Stimulated activated CD4-positive, alpha-beta T cell treated with anti-CD3 and anti-CD28 coated beads, Interleukin-12 subunit alpha, Interleukin-12 subunit beta, amount 100 ng/mL, for 24 hours (primary cell): ENCODE measurements around the gene RFX2.
"Not testable (repeated sequence)": the region's sequence is repeated elsewhere in the genome, so short reads cannot be mapped to it uniquely, and the experiment has no call there.

Experiments used
- DNase-seq, 2 experiments: peaks; one replicate each; pipeline ENCODE4 v3.0.0-alpha.2; 2020; ENCODE audit warnings: low read depth in 2 of 2

The RFX2 gene

DNA sequence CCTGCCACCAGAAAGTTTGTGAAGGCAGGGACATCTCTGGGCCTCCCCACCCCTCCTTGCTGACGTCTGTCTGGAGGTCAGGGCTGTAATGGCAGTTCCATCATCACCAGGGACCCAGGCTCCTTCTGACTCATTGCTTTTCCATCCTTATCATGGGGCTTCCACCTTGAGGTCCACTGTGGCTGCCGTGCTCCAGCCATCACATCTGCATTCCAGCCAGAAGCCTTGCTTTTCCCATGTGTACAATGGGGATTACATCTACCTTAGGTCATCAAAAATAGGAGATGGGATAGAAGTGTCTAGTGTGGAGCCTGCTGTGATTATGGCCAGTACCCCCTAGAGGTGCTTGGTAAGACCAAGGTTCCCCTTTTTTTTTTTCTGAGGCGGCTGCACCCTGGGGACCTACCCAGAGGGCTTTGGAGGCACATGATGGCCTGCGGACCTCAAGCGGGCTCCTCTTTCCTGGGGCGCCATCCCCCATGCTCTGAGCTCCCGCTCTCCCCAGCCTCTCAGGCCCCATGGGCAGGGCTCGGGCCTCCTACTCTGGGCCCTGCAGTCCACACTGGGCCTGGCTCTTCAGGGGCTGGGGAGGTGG is 119.0 kb downstream of the RFX2 start:
- no peak for DNase-seq

DNA sequence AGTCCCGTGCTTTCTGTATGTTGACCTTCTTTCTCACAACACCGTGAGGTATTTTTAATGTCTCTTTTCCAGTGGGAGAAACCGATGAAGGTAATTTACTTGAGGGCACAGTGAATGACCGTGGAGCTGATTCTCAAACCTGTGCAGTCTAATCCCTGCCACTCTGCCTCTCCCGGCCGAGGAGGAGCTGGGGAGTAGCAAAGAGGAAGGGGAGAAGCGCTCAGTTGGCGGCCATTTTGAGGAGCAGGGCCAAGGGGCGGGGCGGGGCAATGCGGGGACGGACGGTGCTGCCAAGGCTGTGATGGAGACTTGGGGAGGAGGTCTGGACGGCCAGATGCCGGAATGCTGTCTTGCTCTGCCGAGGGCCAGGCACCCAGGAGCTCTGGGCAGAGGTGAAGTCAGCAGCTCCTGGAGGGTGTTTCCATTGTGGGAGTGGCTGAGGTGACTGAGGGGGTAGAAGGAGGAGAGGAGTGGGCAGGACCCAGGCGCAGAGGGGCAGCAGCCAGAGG is 120.0 kb downstream of the RFX2 start:
- DNase-seq: no peak

DNA sequence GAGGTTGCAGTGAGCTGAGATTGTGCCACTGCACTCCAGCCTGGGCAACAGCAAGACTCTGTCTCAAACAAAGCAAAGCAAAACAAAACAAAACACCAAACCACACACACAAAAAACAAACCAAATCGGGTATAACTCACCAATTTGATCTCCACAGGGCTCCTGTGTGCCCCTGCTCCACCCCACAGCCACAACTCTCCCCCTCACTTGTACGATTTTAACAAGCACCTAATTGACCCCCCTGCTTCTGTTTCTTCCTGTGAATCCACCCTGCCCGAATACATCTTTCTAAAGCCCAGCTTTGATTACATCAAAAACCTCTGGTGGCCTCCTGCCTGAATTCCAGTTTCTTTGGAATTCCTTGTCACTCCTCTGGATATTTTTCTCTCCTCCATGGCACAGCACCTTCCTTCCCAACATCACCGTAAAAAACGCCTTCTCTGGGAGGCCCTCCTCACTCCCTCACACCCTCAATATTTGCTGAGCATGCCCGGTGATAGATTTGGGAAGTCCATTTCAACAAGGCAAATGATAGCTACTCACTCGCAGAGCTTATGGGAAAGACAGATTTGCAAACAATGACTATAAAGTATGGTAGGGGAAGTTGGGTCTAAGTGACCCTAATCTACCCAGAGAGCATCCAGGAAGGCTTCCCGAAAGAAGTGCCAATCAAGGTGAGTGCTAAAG is 120.8 kb downstream of the RFX2 start:
- DNase-seq: no peak

DNA sequence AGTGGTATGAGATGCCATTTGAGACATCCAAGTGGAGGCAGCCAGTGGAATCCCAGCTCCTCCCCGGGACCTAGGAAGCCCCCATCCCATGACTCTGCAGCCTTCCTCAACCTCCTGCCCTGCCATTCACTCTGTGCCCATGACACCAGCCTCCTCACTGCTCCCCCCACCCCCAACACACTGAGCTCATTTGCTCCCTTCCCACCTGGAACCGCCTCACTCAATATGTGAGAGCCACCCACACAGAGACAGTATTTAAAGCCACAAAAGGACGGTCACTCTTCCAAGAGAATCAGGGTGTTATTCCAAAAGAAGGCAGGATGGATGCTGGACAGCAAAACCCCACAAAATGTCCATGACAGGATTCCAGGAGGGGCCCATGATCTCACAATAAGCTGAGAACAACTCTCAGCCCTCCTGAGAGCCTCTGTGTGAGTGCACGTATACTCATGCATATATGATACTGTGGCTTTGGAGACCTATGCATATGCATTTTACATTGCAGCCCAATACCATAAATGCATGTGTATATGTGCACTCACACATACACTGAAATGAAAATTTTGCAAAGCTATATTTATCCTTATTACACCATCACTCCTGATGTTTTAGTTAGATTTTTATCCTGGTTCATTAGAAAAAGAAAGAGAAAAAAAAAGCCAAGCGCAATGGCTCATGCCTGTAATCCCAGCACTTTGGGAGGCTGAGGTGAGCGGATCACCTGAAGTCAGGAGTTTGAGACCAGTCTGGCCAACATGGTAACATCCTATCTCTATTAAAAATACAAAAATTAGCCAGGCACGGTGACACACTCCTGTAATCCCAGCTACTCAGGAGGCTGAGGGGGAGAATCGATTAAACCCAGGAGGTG is 121.5 kb downstream of the RFX2 start:
- DNase-seq: no peak

DNA sequence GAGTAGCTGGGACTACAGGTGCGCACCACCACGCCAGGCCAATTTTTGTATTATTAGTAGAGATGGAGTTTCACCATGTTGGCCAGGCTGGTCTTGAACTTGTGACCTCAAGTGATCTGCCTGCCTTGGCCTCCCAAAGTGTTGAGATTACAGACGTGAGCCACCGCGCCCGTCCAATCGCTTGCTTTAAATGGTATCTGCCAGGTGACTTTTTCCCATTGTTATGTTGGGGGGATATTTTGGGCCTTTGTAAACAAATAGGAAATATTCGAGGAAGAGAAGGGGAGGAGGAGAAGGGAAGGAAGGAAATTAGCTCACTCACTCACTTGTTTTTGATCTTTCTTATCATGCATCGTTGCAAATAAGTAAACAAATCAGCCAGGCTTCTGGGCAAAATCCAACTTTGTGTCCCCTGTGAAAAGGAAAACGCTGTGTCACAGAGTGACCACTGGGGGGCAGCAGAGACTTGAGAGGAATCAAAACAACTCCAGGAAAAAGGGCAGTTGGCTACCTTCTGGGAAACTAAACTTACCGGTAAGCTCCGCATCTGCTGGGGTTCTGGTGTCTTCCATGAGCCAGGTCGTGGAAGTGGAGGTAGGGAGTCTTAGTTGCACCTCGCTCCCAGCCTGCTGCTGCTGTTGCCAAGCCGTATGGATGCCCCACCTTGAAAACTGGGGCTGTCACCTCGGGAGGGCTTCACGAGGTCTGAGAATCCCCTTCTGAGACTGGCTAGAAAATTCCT is 123.1 kb downstream of the RFX2 start:
- peak; percentile 49 to 72 for DNase-seq

DNA sequence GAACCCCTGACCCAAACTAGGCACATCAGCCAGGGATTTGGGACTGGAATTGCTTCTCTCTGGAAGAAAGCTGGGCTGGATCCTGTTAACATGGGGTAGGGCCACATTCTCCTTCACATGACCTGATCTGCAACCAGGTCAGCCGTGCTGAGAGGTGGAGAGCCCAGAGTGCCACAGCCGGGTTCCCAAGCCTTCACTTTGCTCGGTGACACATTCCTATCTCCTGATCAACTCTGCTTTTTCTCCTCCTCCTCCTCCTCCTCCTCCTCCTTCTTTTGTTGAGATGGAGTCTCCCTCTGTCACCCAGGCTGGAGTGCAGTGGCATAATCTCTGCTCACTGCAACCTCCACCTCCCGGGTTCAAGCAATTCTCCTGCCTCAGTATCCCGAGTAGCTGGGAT is 124.5 kb downstream of the RFX2 start:
- DNase-seq: not testable (repeated sequence)

DNA sequence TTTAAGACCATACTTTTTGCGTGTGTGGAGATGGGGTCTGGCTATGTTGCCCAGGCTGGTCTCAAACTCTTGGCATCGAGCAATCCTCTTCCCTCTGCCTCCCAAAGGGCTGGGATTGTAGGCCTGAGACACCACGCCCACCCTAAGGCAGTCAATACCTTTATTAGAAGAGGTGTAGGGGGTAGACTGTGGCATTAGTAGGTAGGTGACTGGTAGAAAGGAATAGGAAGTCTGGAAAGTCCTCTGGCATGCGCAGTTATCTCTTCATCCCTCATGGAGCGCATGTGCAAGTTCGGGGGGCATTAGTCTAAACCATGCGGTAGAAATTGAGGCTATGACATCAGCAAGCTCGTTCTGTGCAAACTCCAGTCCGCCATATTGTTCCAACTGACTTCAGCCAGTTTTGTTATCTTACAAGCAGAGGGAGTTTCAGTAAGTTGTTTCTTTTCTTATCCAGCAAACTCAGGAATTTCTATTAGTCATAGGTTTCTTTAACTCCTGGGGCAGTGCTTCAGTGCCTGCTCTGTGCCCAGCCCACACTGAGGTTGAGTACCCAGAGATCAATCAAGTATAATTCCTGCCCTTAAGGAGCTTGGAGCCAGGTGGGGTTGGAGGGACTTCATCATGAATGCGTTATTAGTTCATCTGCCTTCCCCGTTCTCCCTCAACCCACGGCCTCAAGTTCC is 125.1 kb downstream of the RFX2 start:
- no peak for DNase-seq

DNA sequence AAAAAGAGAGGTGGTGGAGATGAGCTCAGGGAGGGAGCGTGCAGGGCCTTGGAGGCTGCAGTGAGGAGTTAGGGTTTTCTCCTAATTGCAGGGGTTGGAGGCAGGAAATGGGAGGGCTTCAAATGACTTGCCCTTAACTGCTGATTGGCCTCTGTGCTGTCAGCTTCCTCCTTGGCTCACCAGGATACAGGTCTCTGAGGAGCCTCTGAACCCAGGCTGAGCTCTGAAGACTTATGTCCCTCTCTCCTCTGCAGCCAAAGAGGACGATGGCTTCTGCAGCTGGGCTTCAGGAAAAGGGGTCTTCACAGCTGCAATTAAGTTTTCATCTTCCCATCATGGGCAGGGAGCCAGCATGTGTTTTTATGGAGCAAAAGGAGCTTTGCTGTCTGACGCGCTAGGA is 125.7 kb downstream of the RFX2 start:
- DNase-seq: no peak

DNA sequence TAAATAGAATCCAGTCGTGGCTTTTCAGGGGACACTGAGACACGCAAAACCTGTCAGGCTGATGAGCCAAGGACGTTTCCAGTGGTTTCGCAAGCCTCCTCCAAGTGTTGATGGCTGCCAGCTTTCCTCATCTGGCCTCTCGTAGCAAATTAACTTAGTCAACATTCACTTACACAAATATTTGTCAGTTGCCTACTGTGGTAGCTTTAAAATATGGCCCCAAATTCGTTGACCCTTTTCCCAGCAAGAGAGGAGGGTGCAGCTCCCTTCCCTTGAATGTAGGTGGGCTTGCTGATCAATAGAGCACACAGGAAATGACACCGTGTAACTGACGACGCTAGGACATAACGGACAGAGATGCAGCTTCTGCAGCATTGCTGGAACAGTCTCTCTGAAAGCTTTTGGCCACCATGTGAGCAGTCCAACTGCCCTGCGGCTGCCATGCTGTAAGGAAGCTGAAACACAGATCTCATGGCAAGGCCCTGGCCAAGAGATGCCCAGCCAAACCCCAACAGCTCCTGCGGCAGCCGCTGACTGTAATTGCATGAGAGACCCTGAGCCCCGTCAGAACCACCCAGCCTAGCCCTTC is 126.8 kb downstream of the RFX2 start:
- DNase-seq: no peak

DNA sequence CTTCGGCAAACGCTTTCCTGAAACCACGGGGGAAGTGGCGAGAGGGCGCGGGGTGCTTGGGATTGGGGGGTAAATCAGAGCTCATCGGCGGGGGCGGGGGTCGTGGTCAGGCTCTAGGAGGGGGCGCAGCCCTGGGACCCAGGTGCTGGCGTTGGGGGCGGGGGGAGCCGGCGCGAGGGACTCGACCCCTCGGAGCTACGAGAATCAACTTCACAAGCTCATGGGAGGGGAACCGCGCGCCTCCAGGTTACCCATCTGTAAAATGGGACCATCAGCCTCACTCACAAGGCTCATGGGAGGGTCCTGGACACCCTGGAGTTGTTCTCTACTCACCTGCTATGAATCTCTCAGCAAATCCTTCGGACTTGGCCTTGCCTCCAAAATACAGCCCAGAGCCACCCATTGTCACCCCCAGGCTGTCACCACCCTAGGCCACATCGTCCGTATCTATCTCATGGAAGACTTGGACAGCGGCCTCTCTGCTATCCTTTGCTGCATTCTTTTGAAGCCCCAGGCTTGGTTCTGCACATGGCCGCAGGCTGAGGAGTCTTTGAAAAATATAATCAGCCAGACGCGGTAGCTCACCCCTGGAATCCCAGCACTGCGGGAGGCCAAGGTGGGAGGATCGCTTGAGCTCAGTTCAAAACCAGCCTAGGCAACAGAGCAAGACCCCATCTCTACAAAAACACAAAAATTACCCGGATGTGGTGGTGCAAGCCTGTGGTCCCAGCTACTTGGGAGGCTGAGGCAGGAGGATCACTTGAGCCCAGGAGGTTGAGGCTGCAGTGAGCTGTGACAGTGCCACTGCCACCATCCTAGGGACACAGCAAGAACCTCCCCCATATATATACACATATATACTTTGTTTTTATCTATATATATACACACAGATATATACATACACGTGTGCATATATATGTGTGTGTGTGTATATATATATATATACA is 131.4 kb downstream of the RFX2 start:
- DNase-seq: no peak

DNA sequence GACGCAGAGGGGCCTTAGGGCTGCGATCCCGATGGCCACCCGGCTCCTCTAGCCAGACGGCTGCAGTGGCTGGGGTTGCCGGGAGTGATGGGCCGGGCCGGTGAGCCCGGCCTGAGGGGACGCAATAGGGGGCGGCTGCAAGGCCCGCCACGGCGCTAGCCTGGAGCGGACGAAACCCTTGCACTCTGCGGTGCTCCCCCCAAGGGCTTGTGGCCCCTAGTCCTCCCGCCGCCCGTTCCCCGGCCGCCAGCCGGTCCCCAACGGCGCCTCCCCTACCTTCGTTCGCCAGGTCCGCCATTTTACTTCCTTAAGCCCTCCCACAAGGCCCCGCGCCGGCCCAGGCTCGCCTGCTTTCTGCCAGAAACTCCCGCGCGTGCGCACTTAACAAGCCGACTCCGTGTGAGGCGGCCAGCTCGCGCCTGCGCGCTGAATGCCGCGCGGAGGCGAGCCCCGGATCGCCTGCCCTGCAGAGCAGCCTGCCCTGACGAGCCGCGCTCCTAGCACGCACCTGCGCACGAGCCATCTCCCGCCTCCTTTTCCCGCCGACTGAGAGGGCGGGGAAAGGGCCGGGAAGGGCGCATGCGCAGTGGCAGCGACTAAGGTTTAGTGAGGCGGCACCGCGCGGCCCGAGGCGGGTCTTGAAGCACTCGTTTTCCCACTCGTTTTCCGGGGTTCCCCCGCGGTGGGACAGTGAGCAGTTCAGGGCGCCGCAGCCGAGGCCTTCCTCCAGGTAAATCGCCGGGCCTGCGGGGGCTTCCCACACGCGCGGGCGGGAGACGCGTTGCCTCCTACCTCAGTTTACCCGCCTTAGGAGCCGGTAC is 132.3 kb downstream of the RFX2 start, which contains the start of gene RANBP3:
Gene RANBP3 (minus strand): TSS at position 356 of the 821 bp plus-strand sequence. CDS start 58 bp downstream, at position 298.
- DNase-seq: peak; percentile 95 to 97

DNA sequence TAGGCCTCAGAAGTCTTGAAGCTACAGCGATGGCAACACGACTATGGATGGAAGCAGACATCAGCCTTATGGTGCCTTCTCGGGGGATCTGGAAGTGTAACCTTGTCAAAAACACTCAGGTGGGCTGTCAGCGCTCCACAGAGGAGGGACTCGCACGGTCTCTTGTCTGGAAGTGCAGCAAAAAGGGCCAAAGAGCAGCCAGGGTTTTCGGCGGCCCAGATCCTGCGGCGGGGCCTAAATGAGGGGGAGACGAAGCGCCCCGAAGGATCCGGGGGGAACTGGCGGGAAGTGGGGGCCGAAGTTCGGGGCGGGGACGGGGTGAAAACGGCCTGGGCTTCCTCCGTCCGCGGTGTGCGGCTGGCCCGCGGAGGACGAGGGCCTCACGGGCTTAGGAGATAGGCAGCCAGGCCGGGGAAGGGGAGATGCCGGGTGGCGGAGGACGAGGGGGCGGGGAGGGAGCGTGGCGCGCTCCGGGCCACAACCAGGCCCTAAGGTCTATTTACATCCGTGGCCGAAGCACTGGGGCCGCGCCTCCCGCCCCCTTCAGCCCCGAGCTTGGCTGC is 133.0 kb downstream of the RFX2 start:
- no peak for DNase-seq

DNA sequence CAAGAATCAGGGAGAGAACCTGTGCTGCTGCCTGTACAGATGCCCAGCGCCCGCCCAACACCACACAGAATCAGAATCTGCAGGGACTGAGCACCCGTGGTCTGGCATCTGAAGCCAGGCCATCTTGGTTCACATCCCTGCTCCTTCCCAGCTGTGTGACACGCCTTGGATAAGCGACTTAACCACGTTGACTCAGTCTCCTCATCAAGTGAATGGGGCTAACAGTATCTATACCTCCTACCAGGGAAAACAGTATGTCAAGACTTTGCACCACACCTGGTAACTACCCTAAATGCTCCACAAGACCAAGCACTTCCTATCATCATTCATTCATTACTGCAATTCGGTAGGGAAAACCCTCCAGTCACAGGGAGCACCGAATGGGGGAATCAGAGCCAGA is 133.5 kb downstream of the RFX2 start:
- no peak for DNase-seq

DNA sequence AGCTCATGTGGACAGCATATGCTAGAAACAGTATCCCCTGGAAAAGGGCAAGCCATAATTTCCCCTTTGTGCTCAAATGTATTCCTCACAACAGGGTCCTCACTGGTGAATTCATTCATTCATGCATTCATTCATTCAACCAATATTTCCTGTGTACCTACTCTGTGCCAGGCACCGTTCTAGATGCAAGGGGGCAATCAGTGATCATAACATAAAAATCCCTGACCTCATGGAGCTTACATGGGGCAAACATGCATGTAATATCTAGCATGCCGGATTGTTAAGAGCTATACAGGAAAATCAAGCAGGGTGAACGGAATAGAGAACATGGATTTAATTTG is 134.9 kb downstream of the RFX2 start:
- DNase-seq: no peak

DNA sequence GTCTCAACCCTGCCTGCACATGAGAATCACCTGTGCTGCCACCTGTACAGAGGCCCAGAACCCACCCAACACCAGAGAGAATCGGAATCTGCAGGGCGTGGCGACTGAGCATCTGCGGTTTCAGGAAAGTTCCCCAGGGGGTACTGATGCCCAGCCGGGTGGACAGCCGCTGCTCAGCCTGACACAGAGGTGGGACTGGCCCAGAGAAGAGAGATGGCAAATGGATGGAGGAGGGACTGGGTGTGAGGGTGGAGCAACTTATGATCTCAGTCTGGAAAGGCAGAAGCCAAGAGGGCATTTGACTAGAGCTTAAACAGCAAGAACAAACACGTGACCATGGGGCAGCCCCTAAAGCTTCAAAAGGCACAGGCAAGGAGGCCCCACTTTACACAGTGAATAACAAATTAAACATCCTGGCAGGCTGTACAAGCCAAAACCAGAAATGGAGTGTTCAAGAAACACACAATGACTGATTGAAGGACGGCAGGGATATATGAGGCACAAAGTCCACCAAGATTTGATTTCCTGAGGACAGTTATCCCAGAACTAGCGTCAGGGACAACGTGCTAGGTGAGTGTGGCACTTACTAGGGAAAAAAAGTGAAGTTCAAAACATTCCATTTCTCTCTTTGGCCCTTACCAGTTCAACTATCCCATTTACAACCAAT is 135.4 kb downstream of the RFX2 start:
- DNase-seq: no peak

DNA sequence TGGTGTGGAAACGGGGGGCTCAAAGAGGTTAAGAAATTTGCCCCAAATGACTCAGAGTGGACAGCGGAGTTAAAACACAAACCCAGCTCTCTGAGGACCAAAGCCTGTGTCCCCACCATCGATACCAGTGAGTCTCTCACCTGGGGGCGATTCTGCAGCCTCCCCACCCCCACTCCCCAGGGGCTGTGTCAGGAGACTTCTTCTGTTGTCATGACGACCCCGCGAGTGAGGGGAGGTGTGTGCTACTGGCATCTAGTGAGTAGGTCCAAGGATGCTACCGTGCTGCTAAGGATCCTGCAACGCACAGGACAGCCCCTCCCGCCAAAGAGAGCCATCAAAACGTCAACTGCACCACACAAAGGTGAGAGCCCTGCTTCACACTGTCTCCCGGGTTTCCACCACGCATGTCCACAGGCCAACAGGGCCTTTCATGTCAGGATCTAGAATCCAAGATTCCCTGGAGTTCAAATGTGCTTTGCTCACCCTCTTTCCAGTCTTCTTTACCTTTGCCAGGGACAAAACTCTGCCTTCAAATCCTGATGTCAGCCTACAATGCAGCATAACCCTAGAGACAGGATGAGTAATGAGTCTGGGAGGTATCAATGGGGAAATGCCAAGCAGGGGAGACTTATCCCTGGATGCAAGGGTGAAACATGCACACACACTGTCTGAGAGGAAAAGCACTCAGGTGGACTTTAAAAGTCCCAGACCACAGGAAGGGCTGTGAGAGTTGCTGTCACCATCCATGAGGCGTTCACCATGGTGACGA is 136.2 kb downstream of the RFX2 start:
- no peak for DNase-seq

DNA sequence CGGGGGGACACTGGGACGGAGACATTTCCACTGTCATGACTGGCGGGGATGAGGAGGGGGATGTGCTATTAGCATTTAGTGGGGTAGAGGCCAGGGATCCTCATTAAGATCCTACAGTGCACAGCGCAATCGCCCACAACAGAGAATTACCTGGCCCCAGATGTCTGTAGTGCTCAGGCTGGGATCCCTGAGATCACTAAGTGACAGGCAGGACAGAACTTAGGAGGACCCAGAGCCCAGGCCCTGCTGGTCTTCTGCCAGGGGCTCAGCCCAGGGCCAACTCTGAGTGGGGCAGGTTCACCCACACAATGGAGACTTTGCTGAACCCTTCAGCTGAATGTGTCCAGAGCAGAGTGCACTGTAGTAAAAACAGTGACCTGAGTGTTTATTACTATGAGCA is 136.9 kb downstream of the RFX2 start:
- no peak for DNase-seq
